CD14-positive monocyte (primary cell): ENCODE results near the gene MED27. TPM values are rescaled to one million over a fixed set of nuclear protein-coding genes. Genes with fewer than 3 reads are reported as not detected.

Experiments used
- DNase-seq, 3 donors: peaks; one replicate each; pipeline ENCODE4 v3.0.0-alpha.2; 2011 to 2022
- H2AFZ ChIP-seq: 2 replicates; pipeline ENCODE4 v1.6.0; 2012; ENCODE audit warnings: mild to moderate bottlenecking, low read depth, low read length, inconsistent platforms; ENCODE audit not compliant: insufficient read depth, poor library complexity, severe bottlenecking
- H3K27ac ChIP-seq, 2 donors: 1 replicate in 1 of 2; 2 replicates in 1 of 2; pipeline ENCODE4 v1.5.1; 2012 to 2013; ENCODE audit warnings: low read length in 2 of 2, control low read depth in 1 of 2, inconsistent platforms in 1 of 2, low read depth in 1 of 2, mild to moderate bottlenecking in 1 of 2
- H3K27me3 ChIP-seq, 2 donors: one replicate each; pipeline versions ENCODE4 v1.6.0 to v1.6.1; 2011 to 2013; ENCODE audit warnings: low read length in 2 of 2; ENCODE audit not compliant: control insufficient read depth in 2 of 2, insufficient read depth in 2 of 2
- H3K36me3 ChIP-seq, 2 donors: replicated peaks in 1 of 2; 1 replicate in 1 of 2; 2 replicates in 1 of 2; pipeline versions ENCODE4 v1.5.1 to v1.6.1; 2012 to 2013; ENCODE audit warnings: low read length in 2 of 2, control low read depth in 1 of 2, inconsistent platforms in 1 of 2, mild to moderate bottlenecking in 1 of 2; ENCODE audit not compliant: insufficient read depth in 2 of 2, control insufficient read depth in 1 of 2
- H3K4me1 ChIP-seq, 2 donors: 1 replicate in 1 of 2; 2 replicates in 1 of 2; pipeline versions ENCODE4 v1.5.1 to v1.6.1; 2012 to 2013; ENCODE audit warnings: low read length in 2 of 2, control low read depth in 1 of 2, inconsistent platforms in 1 of 2, mild to moderate bottlenecking in 1 of 2, moderate library complexity in 1 of 2; ENCODE audit not compliant: insufficient read depth in 2 of 2, control insufficient read depth in 1 of 2
- H3K4me2 ChIP-seq: replicated peaks from 2 replicates; pipeline ENCODE3; 2012; ENCODE audit warnings: low read length, moderate library complexity, mild to moderate bottlenecking; ENCODE audit not compliant: poor library complexity, severe bottlenecking; ENCODE audit errors: extremely low read depth
- H3K4me3 ChIP-seq, 3 experiments: fragments of 200-600 bp in 1 of 3; sonication (generic) in 1 of 3; replicated peaks in 1 of 3; 1 replicate in 2 of 3; 2 replicates in 1 of 3; pipeline ENCODE4 v1.5.1; 2011 to 2013; ENCODE audit warnings: low read length in 3 of 3, mild to moderate bottlenecking in 3 of 3, control low read depth in 2 of 3, low read depth in 2 of 3, inconsistent platforms in 1 of 3, moderate library complexity in 1 of 3
- H3K79me2 ChIP-seq: 2 replicates; pipeline ENCODE4 v1.6.0; 2012; ENCODE audit warnings: mild to moderate bottlenecking, control low read depth, inconsistent platforms, low read length, moderate library complexity; ENCODE audit not compliant: insufficient read depth
- H3K9ac ChIP-seq: 2 replicates; pipeline ENCODE4 v1.6.0; 2017; ENCODE audit warnings: low read length, mild to moderate bottlenecking; ENCODE audit not compliant: insufficient read depth, poor library complexity, severe bottlenecking
- H3K9me3 ChIP-seq, 2 donors: replicated peaks in 1 of 2; 1 replicate in 1 of 2; 2 replicates in 1 of 2; pipeline versions ENCODE4 v1.5.1 to v1.6.1; 2012 to 2013; ENCODE audit warnings: low read length in 2 of 2, control low read depth in 1 of 2; ENCODE audit not compliant: control insufficient read depth in 1 of 2, insufficient read depth in 1 of 2
- H4K20me1 ChIP-seq: 2 replicates; pipeline ENCODE4 v1.6.0; 2012; ENCODE audit warnings: mild to moderate bottlenecking, low read length, control low read depth, moderate library complexity; ENCODE audit not compliant: insufficient read depth
- H3K27ac Mint-ChIP-seq, 7 donors: one replicate each; pipeline ENCODE4 v1.8.0; 2020; ENCODE audit warnings: mild to moderate bottlenecking in 7 of 7, mixed read lengths in 7 of 7, moderate library complexity in 6 of 7, inconsistent platforms in 2 of 7
- H3K27me3 Mint-ChIP-seq, 3 donors: one replicate each; pipeline ENCODE4 v1.8.0; 2021 to 2022; ENCODE audit warnings: low read depth in 3 of 3, mild to moderate bottlenecking in 3 of 3, mixed read lengths in 3 of 3, moderate library complexity in 3 of 3, inconsistent platforms in 1 of 3
- H3K36me3 Mint-ChIP-seq, 2 donors: one replicate each; pipeline ENCODE4 v1.8.0; 2020; ENCODE audit warnings: mixed read lengths in 2 of 2, inconsistent platforms in 1 of 2, mild to moderate bottlenecking in 1 of 2
- H3K4me1 Mint-ChIP-seq: one replicate; pipeline ENCODE4 v1.8.0; 2020; ENCODE audit warnings: mild to moderate bottlenecking, mixed read lengths
- H3K4me3 Mint-ChIP-seq, 2 donors: one replicate each; pipeline ENCODE4 v1.8.0; 2020; ENCODE audit warnings: mild to moderate bottlenecking in 2 of 2, mixed read lengths in 2 of 2, moderate library complexity in 1 of 2
- H3K9me3 Mint-ChIP-seq, 7 donors: one replicate each; pipeline ENCODE4 v1.8.0; 2020 to 2022; ENCODE audit warnings: mixed read lengths in 7 of 7, mild to moderate bottlenecking in 6 of 7, moderate library complexity in 6 of 7, inconsistent platforms in 2 of 7
- WGBS: methylation state at CpG from one replicate; pipeline ENCODE4 v1.1.5; 2013; ENCODE audit warnings: missing lambda C conversion rate; ENCODE audit not compliant: insufficient coverage; 5-methylcytosine and 5-hydroxymethylcytosine counted together
- intact Hi-C, 2 donors: fragments of 100-400 bp; cut with micrococcal nuclease; formaldehyde crosslinking; loops; one replicate each; pipeline versions ENCODE4 v1.15.0 to v1.15.1; 2023
- polyA plus RNA-seq, 3 donors: library from polyadenylated mRNA; depleted of rRNA in 1 of 3; unstranded in 2 of 3; stranded (reverse) in 1 of 3; fragments of 300-500 nt in 2 of 3; fragments of >200 nt in 1 of 3; fragmentation: Illumina TruSeq in 2 of 3; gene quantifications; 1 replicate in 2 of 3; 2 replicates in 1 of 3; pipeline ENCODE4 v1.2.3, GENCODE V29; 2012 to 2021
- TF ChIP-seq, protein P1 (sequence below): fragments of 200-600 bp; IDR thresholded peaks from one replicate; pipeline ENCODE4 v1.8.0; 2022; ENCODE audit warnings: antibody characterized with exemption, mild to moderate bottlenecking

MED27 gene
- polyA plus RNA-seq, 3 donors = 14.0 to 26.9 (median 25.8) TPM

DNA sequence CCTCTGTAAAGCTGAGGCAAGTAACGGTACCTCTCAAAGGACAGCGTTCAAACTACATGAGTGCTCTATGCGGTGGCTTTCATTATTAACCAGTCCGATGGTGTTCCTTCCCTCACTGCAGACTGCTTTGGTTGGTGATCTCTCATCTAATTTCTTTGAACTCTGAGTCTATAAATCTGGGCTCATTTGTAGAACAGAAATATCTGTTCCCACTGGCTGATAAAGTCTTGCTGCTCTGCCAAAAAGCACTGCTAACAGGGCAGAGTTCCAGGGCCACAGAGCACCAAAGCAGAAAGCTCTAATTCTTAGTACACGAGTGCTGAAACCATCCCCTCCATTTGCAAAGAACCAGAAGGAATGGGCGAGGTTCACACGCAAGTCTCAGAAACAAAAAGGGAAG, 81.9 kb downstream of the MED27 start:
- peaks cover 6% of the 10 kb centered on the region for H4K20me1 ChIP-seq
- TF ChIP-seq, protein P1, sequence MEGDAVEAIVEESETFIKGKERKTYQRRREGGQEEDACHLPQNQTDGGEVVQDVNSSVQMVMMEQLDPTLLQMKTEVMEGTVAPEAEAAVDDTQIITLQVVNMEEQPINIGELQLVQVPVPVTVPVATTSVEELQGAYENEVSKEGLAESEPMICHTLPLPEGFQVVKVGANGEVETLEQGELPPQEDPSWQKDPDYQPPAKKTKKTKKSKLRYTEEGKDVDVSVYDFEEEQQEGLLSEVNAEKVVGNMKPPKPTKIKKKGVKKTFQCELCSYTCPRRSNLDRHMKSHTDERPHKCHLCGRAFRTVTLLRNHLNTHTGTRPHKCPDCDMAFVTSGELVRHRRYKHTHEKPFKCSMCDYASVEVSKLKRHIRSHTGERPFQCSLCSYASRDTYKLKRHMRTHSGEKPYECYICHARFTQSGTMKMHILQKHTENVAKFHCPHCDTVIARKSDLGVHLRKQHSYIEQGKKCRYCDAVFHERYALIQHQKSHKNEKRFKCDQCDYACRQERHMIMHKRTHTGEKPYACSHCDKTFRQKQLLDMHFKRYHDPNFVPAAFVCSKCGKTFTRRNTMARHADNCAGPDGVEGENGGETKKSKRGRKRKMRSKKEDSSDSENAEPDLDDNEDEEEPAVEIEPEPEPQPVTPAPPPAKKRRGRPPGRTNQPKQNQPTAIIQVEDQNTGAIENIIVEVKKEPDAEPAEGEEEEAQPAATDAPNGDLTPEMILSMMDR = no peak
- H3K36me3 Mint-ChIP-seq = peaks cover 20 to 38% of the 10 kb centered on the region in 2 donors

DNA sequence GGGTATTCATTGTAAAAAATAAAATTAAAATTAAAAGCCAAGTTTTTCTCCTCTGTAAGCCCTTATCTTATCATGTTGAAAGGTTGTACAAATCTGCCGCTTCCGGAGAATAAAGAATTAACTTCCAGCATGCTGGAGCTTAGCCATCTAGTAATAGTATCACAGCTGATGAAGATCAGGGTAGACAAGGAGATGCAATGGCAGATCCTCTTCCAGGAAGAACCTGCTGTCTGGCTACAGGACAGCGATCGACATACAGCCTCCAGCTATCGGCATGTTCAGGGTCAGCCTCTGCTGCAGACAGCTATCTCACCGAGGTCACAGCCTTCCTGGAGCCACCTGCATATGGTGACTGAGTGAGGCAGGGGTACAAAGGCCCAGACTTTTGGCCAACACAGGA, 82.6 kb downstream of the MED27 start:
- peaks cover 0 to 11% of the 10 kb centered on the region in 2 donors for H3K36me3 ChIP-seq
- Mint-ChIP-seq H3K4me1 (no peaks in the 10 kb centered on the region), H3K4me3 (no peak overlapping the region), H3K27ac (no peak overlapping the region), H3K27me3 (no peaks in the 10 kb centered on the region), H3K9me3 (peaks cover 0 to 3% (median 0%) of the 10 kb centered on the region in 7 donors), H3K36me3 (peaks cover 20 to 38% of the 10 kb centered on the region in 2 donors)
- H3K79me2 ChIP-seq = no peaks in the 10 kb centered on the region
- H3K4me1 ChIP-seq = no peaks in the 10 kb centered on the region
- no peaks in the 10 kb centered on the region for H3K9me3 ChIP-seq
- intact Hi-C loops = no loop called here
- H3K9ac ChIP-seq = no peak overlapping the region
- 97% methylated on average over 5 of the region's 6 CpGs for WGBS
- H3K27ac ChIP-seq = no peak overlapping the region
- DNase-seq = no peak
- H4K20me1 ChIP-seq = peaks cover 6% of the 10 kb centered on the region
- H3K4me2 ChIP-seq = no peak overlapping the region
- H3K27me3 ChIP-seq = no peaks in the 10 kb centered on the region
- TF ChIP-seq, protein P1 = no peak
- no peak overlapping the region for H3K4me3 ChIP-seq
- H2AFZ ChIP-seq = no peak overlapping the region

More for the DNA sequence above, 81.9 kb downstream of the MED27 start:
- peaks cover 2% of the 10 kb centered on the region for H3K4me1 Mint-ChIP-seq
- Histone ChIP-seq H3K9me3 (no peaks in the 10 kb centered on the region), H3K4me1 (no peaks in the 10 kb centered on the region), H3K79me2 (no peaks in the 10 kb centered on the region), H2AFZ (no peak overlapping the region), H3K4me2 (no peak overlapping the region), H3K27me3 (no peaks in the 10 kb centered on the region), H3K9ac (no peak overlapping the region), H3K36me3 (peaks cover 0 to 11% of the 10 kb centered on the region in 2 donors), H3K4me3 (no peak overlapping the region), H3K27ac (no peak overlapping the region)
- intact Hi-C loops = no loop called here
- H3K27me3 Mint-ChIP-seq = no peaks in the 10 kb centered on the region
- WGBS = 100% methylated on average over 7 of the region's 7 CpGs
- DNase-seq = no peak
- no peak overlapping the region for H3K4me3 Mint-ChIP-seq
- H3K9me3 Mint-ChIP-seq = peaks cover 0 to 3% (median 0%) of the 10 kb centered on the region in 7 donors
- H3K27ac Mint-ChIP-seq = no peak overlapping the region
